NT2/D1 (cell line): ENCODE data around the gene LMO3.

Experiments
- SUZ12 ChIP-seq: IDR thresholded peaks from 2 replicates; pipeline ENCODE4 v1.6.1; 2011; ENCODE audit not compliant: insufficient read length, insufficient read depth; ENCODE audit errors: extremely low read depth
- YY1 ChIP-seq: IDR thresholded peaks from 2 replicates; pipeline ENCODE4 v1.6.1; 2011; ENCODE audit not compliant: insufficient read length, insufficient read depth
- ZNF274 ChIP-seq: IDR thresholded peaks from 2 replicates; pipeline ENCODE4 v1.6.1; 2011; ENCODE audit warnings: mild to moderate bottlenecking, low read depth, low read length

DNA sequence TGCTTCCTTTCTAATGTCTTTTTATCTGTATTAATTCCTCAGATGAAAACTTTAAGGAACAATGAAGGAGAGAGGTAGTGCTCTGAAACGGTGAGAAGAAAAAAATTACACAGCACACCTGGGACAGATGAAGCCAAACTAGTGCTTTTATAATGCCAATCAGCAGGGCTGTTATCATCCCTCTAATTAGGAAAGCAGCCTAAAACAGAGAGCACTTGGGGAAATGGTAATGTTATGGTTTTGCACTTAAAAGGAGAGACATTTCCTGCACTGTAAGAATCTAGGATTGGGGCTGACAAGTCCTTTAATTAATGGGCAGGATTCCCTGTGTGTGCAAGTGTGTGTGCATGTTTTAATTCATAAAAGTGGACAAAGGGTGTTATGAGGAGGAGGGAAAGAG lies 4.8 kb upstream of the LMO3 start:
- no peak for TF ChIP-seq YY1
- no peak for TF ChIP-seq SUZ12
- TF ChIP-seq ZNF274: no peak
